ENCODE results near the gene CLPX.
A peak's percentile ranks its signal among the peaks of the same experiment; 100 is the strongest.
"Not testable (repeated sequence)": the region's sequence is repeated elsewhere in the genome, so short reads cannot be mapped to it uniquely, and the experiment has no call there.

Gene CLPX

DNA sequence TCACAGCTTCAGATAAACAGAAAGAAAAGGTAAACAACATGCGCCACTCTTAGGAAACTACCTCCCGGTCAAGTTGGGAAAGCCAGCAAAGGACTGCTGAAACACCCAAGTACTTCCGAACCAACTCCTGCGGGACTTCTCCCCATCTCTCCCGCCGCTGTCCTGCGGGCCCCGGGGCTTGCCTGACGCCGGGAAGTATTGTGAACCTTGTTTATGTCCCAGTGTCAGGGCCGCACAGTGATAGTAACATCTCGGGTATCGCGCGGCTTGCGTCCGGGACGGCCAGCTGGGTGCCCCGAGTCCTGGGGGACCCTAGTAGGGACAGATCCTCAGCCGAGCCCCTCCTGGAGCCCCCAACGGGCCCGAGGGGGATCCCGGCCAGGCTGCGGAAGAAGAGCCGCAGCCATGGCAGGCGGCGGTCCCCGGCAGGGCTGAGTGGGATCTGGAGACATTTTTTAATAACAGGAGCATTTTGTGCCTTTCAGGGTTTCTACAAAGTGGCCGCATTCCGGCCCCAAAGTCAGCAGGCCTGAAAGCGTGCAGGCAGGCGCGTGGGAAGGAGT lies 756 bp downstream of the CLPX start:
- peak; percentile 57 for DNase-seq (ENCODE audit: low read depth, low spot score)
- peak overlapping the region; percentile 95 for H3K4me3 ChIP-seq (ENCODE audit: low read depth, low read length)
- in situ Hi-C loops (cut with HindIII; ENCODE audit: low sequenced_read_pairs): no loop called here
- TF ChIP-seq, protein P1, sequence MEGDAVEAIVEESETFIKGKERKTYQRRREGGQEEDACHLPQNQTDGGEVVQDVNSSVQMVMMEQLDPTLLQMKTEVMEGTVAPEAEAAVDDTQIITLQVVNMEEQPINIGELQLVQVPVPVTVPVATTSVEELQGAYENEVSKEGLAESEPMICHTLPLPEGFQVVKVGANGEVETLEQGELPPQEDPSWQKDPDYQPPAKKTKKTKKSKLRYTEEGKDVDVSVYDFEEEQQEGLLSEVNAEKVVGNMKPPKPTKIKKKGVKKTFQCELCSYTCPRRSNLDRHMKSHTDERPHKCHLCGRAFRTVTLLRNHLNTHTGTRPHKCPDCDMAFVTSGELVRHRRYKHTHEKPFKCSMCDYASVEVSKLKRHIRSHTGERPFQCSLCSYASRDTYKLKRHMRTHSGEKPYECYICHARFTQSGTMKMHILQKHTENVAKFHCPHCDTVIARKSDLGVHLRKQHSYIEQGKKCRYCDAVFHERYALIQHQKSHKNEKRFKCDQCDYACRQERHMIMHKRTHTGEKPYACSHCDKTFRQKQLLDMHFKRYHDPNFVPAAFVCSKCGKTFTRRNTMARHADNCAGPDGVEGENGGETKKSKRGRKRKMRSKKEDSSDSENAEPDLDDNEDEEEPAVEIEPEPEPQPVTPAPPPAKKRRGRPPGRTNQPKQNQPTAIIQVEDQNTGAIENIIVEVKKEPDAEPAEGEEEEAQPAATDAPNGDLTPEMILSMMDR (IDR thresholded peaks at IDR 0.05; ENCODE audit: low read depth, low read length): no peak

DNA sequence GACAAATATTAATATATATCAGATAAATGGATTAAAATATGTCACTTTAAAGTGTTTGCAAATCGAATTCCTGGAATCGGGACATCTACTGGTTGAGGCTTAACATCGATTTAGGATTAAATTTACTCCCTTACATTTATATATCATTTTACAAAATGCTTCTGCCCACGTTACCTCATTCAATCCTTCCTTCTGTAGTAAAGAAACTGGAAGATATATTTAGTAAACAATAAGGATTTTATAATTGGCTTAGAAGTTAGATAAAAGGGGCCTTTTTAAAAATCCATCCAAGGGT lies 1.3 kb downstream of the CLPX start:
- DNase-seq (ENCODE audit: low read depth, low spot score): no peak
- peak overlapping the region; percentile 95 for H3K4me3 ChIP-seq (ENCODE audit: low read depth, low read length)
- TF ChIP-seq, protein P1 (IDR thresholded peaks at IDR 0.05; ENCODE audit: low read depth, low read length): no peak
- in situ Hi-C loops (cut with HindIII; ENCODE audit: low sequenced_read_pairs): no loop called here

DNA sequence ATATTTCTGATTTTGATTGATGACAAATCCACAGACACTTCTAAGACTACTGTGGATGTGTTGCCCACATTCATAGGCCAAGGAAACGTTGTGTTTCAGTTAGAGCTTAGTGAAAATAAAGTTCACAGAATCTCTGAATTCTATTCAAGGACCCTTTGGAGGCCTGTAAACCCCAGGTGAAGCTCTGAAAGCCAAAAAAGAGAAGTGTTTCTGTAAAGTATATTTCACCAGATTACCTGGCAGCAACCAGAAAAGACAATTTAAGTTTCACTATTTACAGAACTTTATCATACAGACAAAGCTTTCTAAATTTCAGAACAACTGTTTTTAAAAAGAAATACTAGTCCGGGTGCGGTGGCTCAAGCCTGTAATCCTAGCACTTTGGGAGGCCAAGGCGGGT lies 2.6 kb downstream of the CLPX start:
- no peak overlapping the region for H3K4me3 ChIP-seq (ENCODE audit: low read depth, low read length)

DNA sequence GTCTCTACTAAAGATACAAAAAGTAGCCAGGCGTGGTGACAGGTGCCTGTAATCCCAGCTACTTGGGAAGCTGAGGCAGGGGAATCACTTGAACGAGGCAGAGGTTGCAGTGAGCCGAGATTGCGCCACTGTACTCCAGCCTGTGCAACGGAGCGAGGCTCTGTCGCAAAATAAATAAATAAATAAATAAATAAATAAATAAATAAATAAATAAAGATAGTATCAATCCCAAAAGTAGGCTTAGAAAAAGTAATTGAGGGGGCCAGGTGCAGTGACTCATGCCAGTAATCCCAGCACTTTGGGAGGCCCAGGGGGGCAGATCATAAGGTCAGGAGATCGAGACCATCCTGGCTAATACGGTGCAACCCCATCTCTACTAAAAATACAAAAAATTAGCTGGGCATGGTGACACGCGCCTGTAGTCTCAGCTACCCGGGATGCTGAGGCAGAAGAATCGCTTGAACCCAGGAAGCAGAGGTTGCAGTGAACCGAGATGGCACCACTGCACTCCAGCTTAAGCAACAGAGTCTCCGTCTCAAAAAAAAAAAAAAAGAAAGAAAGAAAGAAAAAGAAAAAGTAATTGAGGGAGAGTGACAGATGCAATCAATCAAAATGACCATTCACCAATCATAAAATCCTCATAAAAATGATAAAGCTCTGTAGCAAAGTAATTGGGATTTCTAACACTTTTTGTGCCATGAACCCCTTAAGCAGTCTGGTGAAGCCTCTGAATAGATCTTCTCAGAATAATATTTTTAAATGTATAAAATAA lies 3.4 kb downstream of the CLPX start:
- DNase-seq (ENCODE audit: low read depth, low spot score); H3K4me3 ChIP-seq (ENCODE audit: low read depth, low read length); in situ Hi-C loops (cut with HindIII; ENCODE audit: low sequenced_read_pairs): not testable (repeated sequence)

More for the DNA sequence above, 2.6 kb downstream of the CLPX start:
- no peak for DNase-seq (ENCODE audit: low read depth, low spot score)
- in situ Hi-C loops (cut with HindIII; ENCODE audit: low sequenced_read_pairs): no loop called here
- TF ChIP-seq, protein P1 (IDR thresholded peaks at IDR 0.05; ENCODE audit: low read depth, low read length): no peak

DNA sequence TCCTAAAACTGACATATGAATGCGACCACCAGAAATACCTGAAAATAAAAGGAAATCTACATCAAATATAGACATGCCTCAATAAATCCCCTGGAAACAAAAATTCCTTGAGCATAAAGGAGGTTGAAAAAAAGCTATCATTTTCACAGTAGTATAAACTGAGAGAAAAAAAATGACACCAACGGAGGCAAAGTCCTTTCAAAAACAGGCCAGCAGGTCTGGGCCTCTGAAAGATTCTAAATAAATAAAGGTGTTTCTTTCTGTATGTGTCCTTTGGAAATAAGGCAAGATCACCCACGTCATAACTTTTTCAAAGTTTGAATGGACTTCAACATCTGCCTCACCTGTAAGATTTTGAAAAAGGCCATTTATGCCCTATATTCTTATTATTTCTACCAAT lies 5.0 kb downstream of the CLPX start:
- H3K4me3 ChIP-seq (ENCODE audit: low read depth, low read length): no peak overlapping the region
- TF ChIP-seq, protein P1 (IDR thresholded peaks at IDR 0.05; ENCODE audit: low read depth, low read length): no peak
- in situ Hi-C loops (cut with HindIII; ENCODE audit: low sequenced_read_pairs): no loop called here
- DNase-seq (ENCODE audit: low read depth, low spot score): no peak

DNA sequence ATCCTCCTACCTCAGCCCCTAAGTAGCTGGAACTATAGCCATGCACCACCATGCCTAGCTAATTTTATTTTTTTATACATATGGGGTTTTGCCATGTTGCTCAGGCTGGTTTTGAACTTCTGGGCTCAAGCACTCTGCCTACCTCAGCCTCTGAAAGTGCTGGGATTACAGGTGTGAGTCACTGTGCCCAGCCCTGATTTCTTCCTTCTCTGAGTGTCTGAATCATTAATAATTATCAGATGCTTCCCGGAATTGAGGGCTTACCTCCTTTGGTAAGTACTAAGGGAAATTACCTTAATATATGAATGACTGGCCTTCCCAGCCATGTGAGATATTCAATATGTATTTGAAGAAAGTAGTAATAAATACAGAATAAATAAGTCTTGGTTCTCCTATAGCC lies 7.2 kb downstream of the CLPX start:
- DNase-seq (ENCODE audit: low read depth, low spot score): no peak
- TF ChIP-seq, protein P1 (IDR thresholded peaks at IDR 0.05; ENCODE audit: low read depth, low read length): no peak
- in situ Hi-C loops (cut with HindIII; ENCODE audit: low sequenced_read_pairs): no loop called here
- H3K4me3 ChIP-seq (ENCODE audit: low read depth, low read length): no peak overlapping the region

DNA sequence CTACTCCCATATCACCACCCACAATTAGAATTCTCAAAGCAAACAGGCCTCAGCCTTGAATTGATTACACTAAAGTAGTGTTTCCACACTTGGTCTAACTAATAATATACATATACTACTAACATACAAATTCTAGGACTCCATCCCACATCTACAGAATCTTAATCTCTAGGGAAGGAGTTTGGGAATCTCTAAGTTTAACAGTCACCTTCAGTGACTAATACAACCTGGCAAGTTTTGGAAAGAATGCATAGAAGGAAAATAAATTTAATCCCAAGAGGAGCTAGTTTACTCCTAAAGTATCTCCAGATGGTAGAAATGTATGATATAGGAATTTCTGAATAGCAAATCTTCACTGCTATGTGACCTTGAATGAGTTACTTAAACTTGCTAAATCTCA lies 9.1 kb downstream of the CLPX start:
- TF ChIP-seq, protein P1 (IDR thresholded peaks at IDR 0.05; ENCODE audit: low read depth, low read length): no peak
- H3K4me3 ChIP-seq (ENCODE audit: low read depth, low read length): no peak overlapping the region
- DNase-seq (ENCODE audit: low read depth, low spot score): no peak
- in situ Hi-C loops (cut with HindIII; ENCODE audit: low sequenced_read_pairs): no loop called here
